Measurements from ENCODE around the gene SMIM35.

Gene SMIM35

DNA sequence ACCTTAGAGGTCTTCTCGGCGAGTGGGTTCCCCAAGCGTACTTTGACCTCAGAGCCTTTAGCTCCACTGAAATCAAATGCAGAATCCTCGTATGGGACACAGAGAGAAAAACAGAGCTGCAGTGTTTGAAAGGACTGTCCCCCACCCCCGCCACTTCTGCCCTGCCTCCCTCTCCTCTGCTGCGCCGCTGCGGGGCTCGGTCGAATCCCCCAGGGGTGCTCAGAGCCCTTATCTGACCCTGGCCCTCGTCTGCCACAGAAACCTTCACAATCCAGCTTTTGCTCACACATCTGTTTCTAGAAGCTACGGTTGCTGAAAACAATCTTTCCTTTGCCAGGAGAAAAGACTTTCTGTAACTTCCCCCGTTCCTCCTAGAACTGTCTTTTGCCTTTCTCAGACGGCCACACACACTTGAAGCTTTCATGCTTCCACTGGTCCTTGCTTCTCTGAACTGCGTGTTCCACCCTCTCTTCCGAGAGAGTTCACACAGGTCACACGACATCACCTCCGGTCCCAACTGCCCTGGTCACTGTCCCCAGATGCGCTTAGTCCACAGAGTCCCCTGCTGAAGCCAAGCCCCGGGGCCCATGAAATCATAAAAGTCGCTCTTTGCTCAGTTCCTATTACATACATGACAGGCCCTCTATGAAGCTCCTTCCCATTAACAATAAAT lies 3.7 kb downstream of the SMIM35 start:
- no peaks in the 10 kb centered on the region; the same call in 1 of the 2 replicates for H3K27me3 ChIP-seq (ENCODE audit: low read depth, low read length)
- peaks cover 16% of the 10 kb centered on the region; the same call in 1 of the 2 replicates for H3K9me3 ChIP-seq (ENCODE audit: insufficient read depth, low read length)
- no peak overlapping the region for H3K4me3 ChIP-seq (ENCODE audit: low read length)
- H3K9ac ChIP-seq (ENCODE audit: low read length) = no peak overlapping the region
- no peak overlapping the region for H2AFZ ChIP-seq (ENCODE audit: low read depth, low read length)
- H3K36me3 ChIP-seq (replicated peaks; ENCODE audit: low read depth, low read length) = peaks cover 3% of the 10 kb centered on the region
- H4K20me1 ChIP-seq (ENCODE audit: insufficient read depth, low read length) = no peaks in the 10 kb centered on the region
- TF ChIP-seq CTCF (IDR thresholded peaks at IDR 0.05; ENCODE audit: low read depth, low read length) = no peak
- no peak for TF ChIP-seq EZH2phosphoT487 (IDR thresholded peaks at IDR 0.05; ENCODE audit: low read depth)
- H3K79me2 ChIP-seq (ENCODE audit: low read length) = no peaks in the 10 kb centered on the region
- H3K4me1 ChIP-seq (ENCODE audit: low read length) = no peaks in the 10 kb centered on the region
- H3K27ac ChIP-seq (ENCODE audit: low read length) = no peak overlapping the region
- no peak overlapping the region for H3K4me2 ChIP-seq (ENCODE audit: low read length)

GRCh38 chr11:118081241-118081958 lies 5.4 kb downstream of the SMIM35 start:
- peaks cover 5% of the 10 kb centered on the region; the same call in 1 of the 2 replicates for H3K9me3 ChIP-seq (ENCODE audit: insufficient read depth, low read length)
- no peak overlapping the region for H3K4me2 ChIP-seq (ENCODE audit: low read length)
- no peak overlapping the region for H3K9ac ChIP-seq (ENCODE audit: low read length)
- H2AFZ ChIP-seq (ENCODE audit: low read depth, low read length) = no peak overlapping the region
- no peak for TF ChIP-seq CTCF (IDR thresholded peaks at IDR 0.05; ENCODE audit: low read depth, low read length)
- TF ChIP-seq EZH2phosphoT487 (IDR thresholded peaks at IDR 0.05; ENCODE audit: low read depth) = no peak
- peaks cover 12% of the 10 kb centered on the region for H3K27me3 ChIP-seq (ENCODE audit: low read depth, low read length)
- peaks cover under 1% of the 10 kb centered on the region; the same call in 1 of the 2 replicates for H3K4me1 ChIP-seq (ENCODE audit: low read length)
- H3K4me3 ChIP-seq (ENCODE audit: low read length) = no peak overlapping the region
- no peaks in the 10 kb centered on the region for H4K20me1 ChIP-seq (ENCODE audit: insufficient read depth, low read length)
- no peak overlapping the region for H3K27ac ChIP-seq (ENCODE audit: low read length)
- H3K36me3 ChIP-seq (replicated peaks; ENCODE audit: low read depth, low read length) = no peaks in the 10 kb centered on the region
- no peaks in the 10 kb centered on the region for H3K79me2 ChIP-seq (ENCODE audit: low read length)

DNA sequence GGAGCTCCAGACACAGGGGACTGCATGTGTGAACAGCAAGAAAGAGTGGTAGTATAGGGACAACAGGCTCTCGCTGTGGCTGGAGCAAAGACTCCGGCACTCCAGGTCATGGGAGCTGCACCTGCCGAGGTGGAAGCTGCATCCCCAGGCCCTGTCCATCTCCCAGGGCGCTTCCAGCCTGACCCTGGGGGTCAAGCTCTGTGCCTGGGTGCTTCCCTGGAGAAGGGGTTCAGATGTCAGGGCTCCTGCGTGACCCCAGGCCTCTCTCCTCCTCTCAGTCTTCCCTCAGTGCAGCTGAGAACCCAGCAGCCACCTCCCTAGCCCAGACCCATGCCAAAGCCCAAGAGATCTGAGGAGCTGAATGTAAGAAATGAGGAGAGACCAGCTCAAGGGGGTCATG lies 6.5 kb downstream of the SMIM35 start:
- Histone ChIP-seq H3K9me3 (ENCODE audit: insufficient read depth, low read length) (no peaks in the 10 kb centered on the region), H3K36me3 (replicated peaks; ENCODE audit: low read depth, low read length) (no peaks in the 10 kb centered on the region), H3K4me3 (ENCODE audit: low read length) (no peak overlapping the region), H3K27me3 (ENCODE audit: low read depth, low read length) (peaks cover 15% of the 10 kb centered on the region), H3K4me1 (ENCODE audit: low read length) (peaks cover 7% of the 10 kb centered on the region; the same call in 1 of the 2 replicates), H3K79me2 (ENCODE audit: low read length) (no peaks in the 10 kb centered on the region), H3K27ac (ENCODE audit: low read length) (no peak overlapping the region), H3K9ac (ENCODE audit: low read length) (no peak overlapping the region), H4K20me1 (ENCODE audit: insufficient read depth, low read length) (no peaks in the 10 kb centered on the region), H2AFZ (ENCODE audit: low read depth, low read length) (no peak overlapping the region), H3K4me2 (ENCODE audit: low read length) (no peak overlapping the region)
- TF ChIP-seq EZH2phosphoT487 (IDR thresholded peaks at IDR 0.05; ENCODE audit: low read depth) (no peak), CTCF (IDR thresholded peaks at IDR 0.05; ENCODE audit: low read depth, low read length) (no peak)

GRCh38 chr11:118079491-118079890 lies 7.3 kb downstream of the SMIM35 start:
- Histone ChIP-seq H3K36me3 (replicated peaks; ENCODE audit: low read depth, low read length) (no peaks in the 10 kb centered on the region), H3K4me2 (ENCODE audit: low read length) (no peak overlapping the region), H4K20me1 (ENCODE audit: insufficient read depth, low read length) (no peaks in the 10 kb centered on the region), H3K4me1 (ENCODE audit: low read length) (peaks cover 15% of the 10 kb centered on the region), H3K79me2 (ENCODE audit: low read length) (no peaks in the 10 kb centered on the region), H2AFZ (ENCODE audit: low read depth, low read length) (no peak overlapping the region), H3K27me3 (ENCODE audit: low read depth, low read length) (peaks cover 16% of the 10 kb centered on the region), H3K9me3 (ENCODE audit: insufficient read depth, low read length) (no peaks in the 10 kb centered on the region), H3K27ac (ENCODE audit: low read length) (no peak overlapping the region), H3K9ac (ENCODE audit: low read length) (no peak overlapping the region), H3K4me3 (ENCODE audit: low read length) (no peak overlapping the region)
- TF ChIP-seq CTCF (IDR thresholded peaks at IDR 0.05; ENCODE audit: low read depth, low read length) (no peak), EZH2phosphoT487 (IDR thresholded peaks at IDR 0.05; ENCODE audit: low read depth) (no peak)
